GM23338 (cell line): Measurements from ENCODE around the gene WDR47. TPM values are rescaled to one million over a fixed set of nuclear protein-coding genes. Genes with fewer than 3 reads are reported as not detected.
A peak's percentile ranks its signal among the peaks of the same experiment; 100 is the strongest.

Source experiments
- ATAC-seq: fragments of 200-7000 bp; cut with Tn5 transposase; 3 replicates; pipeline ENCODE4 v1.9.1; 2020
- DNase-seq: peaks from one replicate; pipeline ENCODE4 v3.0.0-alpha.2; 2015; ENCODE audit warnings: low spot score
- H2AFZ ChIP-seq: fragments of 200-600 bp; sonication (generic); 2 replicates; pipeline ENCODE4 v1.8.0; 2016; ENCODE audit warnings: antibody characterized with exemption, mild to moderate bottlenecking, moderate library complexity
- H3F3A ChIP-seq: fragments of 200-600 bp; sonication (generic); replicated peaks from 2 replicates; pipeline ENCODE4 v1.8.0; 2017; ENCODE audit warnings: antibody characterized with exemption, mixed run types, low read depth
- H3K27ac ChIP-seq: fragments of 200-600 bp; sonication (generic); 2 replicates; pipeline ENCODE4 v1.6.1; 2016; ENCODE audit warnings: low read depth
- H3K27me3 ChIP-seq: fragments of 200-600 bp; sonication (generic); 2 replicates; pipeline ENCODE4 v1.8.0; 2016; ENCODE audit warnings: mild to moderate bottlenecking, mixed run types, moderate library complexity; ENCODE audit not compliant: insufficient read depth
- H3K36me3 ChIP-seq: fragments of 200-600 bp; sonication (generic); 2 replicates; pipeline ENCODE4 v1.8.0; 2016; ENCODE audit warnings: mild to moderate bottlenecking; ENCODE audit not compliant: insufficient read depth
- H3K4me1 ChIP-seq: fragments of 200-600 bp; sonication (generic); 2 replicates; pipeline ENCODE4 v1.8.0; 2016; ENCODE audit warnings: mild to moderate bottlenecking, moderate library complexity; ENCODE audit not compliant: insufficient read depth
- H3K4me2 ChIP-seq: fragments of 200-600 bp; sonication (generic); 2 replicates; pipeline ENCODE4 v1.7.1; 2017; ENCODE audit warnings: mixed run types
- H3K4me3 ChIP-seq: fragments of 200-600 bp; sonication (generic); 2 replicates; pipeline ENCODE4 v1.6.1; 2016; ENCODE audit warnings: mixed run types
- H3K79me2 ChIP-seq: fragments of 200-600 bp; sonication (generic); replicated peaks from 2 replicates; pipeline ENCODE4 v1.8.0; 2017; ENCODE audit warnings: mild to moderate bottlenecking; ENCODE audit not compliant: insufficient read depth
- H3K9me2 ChIP-seq: fragments of 200-600 bp; sonication (generic); 2 replicates; pipeline ENCODE4 v1.8.0; 2017; ENCODE audit not compliant: insufficient read depth
- H4K20me1 ChIP-seq: fragments of 200-600 bp; sonication (generic); replicated peaks from 2 replicates; pipeline ENCODE4 v1.8.0; 2017; ENCODE audit warnings: mild to moderate bottlenecking; ENCODE audit not compliant: insufficient read depth
- H3K27ac Mint-ChIP-seq: 2 replicates; pipeline ENCODE4 v1.8.0; 2020; ENCODE audit warnings: inconsistent platforms, mild to moderate bottlenecking, moderate library complexity, mixed read lengths
- H3K27me3 Mint-ChIP-seq: 3 replicates; pipeline ENCODE4 v1.8.0; 2022; ENCODE audit warnings: low read depth, mild to moderate bottlenecking, moderate library complexity, mixed read lengths, inconsistent platforms; ENCODE audit not compliant: insufficient read depth, poor library complexity
- H3K36me3 Mint-ChIP-seq: 3 replicates; pipeline ENCODE4 v1.8.0; 2021; ENCODE audit warnings: low read depth, mild to moderate bottlenecking, inconsistent platforms, moderate library complexity, mixed read lengths
- H3K4me1 Mint-ChIP-seq: 3 replicates; pipeline ENCODE4 v1.8.0; 2020; ENCODE audit warnings: mild to moderate bottlenecking, inconsistent platforms, mixed read lengths
- H3K4me3 Mint-ChIP-seq: 3 replicates; pipeline ENCODE4 v1.8.0; 2021; ENCODE audit warnings: moderate library complexity, mild to moderate bottlenecking, inconsistent platforms, mixed read lengths
- H3K9me3 Mint-ChIP-seq: 3 replicates; pipeline ENCODE4 v1.8.0; 2020; ENCODE audit warnings: moderate library complexity, mild to moderate bottlenecking, inconsistent platforms, mixed read lengths
- CREB1 ChIP-seq: fragments of 250-450 bp; sonication (Bioruptor Pico); IDR thresholded peaks from 2 replicates; pipeline ENCODE4 v1.5.0; 2020; ENCODE audit warnings: low read depth, mild to moderate bottlenecking, moderate library complexity
- EZH2 ChIP-seq: fragments of 200-600 bp; sonication (generic); IDR thresholded peaks from one replicate; pipeline ENCODE4 v1.8.0; 2017; ENCODE audit warnings: antibody characterized with exemption, mild to moderate bottlenecking, low read depth; ENCODE audit not compliant: unreplicated experiment
- EZH2phosphoT487 ChIP-seq: fragments of 200-600 bp; sonication (generic); IDR thresholded peaks from one replicate; pipeline ENCODE4 v1.8.1; 2018; ENCODE audit warnings: antibody characterized with exemption; ENCODE audit not compliant: unreplicated experiment
- JUNB ChIP-seq: IDR thresholded peaks from one replicate; pipeline ENCODE4 v1.6.1; 2016; ENCODE audit warnings: antibody characterized with exemption; ENCODE audit not compliant: unreplicated experiment
- NANOG ChIP-seq: IDR thresholded peaks from 2 replicates; pipeline ENCODE4 v1.6.1; 2016; ENCODE audit warnings: antibody characterized with exemption, borderline replicate concordance
- POLR2AphosphoS5 ChIP-seq: IDR thresholded peaks from 2 replicates; pipeline ENCODE4 v1.6.1; 2016; ENCODE audit warnings: antibody characterized with exemption, low read depth
- STAT1 ChIP-seq: IDR thresholded peaks from one replicate; pipeline ENCODE4 v1.6.1; 2016; ENCODE audit warnings: antibody characterized with exemption; ENCODE audit not compliant: unreplicated experiment
- ZNF114 ChIP-seq: fragments of 250-450 bp; sonication (Bioruptor Pico); IDR thresholded peaks from 2 replicates; pipeline ENCODE4 v1.5.0; 2020; ENCODE audit warnings: mild to moderate bottlenecking, moderate library complexity
- long read RNA-seq: library from polyadenylated mRNA; unstranded; transcript quantifications from one replicate; pipeline ENCODE4 v2.0.0, GENCODE V29; 2020; ENCODE audit not compliant: unreplicated experiment
- polyA plus RNA-seq: library from polyadenylated mRNA; unstranded; fragments of >200 nt; fragmentation: Nextera tagmentation; extraction: Ambion mirVana; gene quantifications from 2 replicates; pipeline ENCODE4 v1.2.1, GENCODE V29; 2016
- total RNA-seq: library from RNA; depleted of rRNA; stranded (reverse); fragments of >200 nt; shearing (Covaris generic); gene quantifications from 2 replicates; pipeline ENCODE4 v1.2.3, GENCODE V29; 2014; rRNA removed
- TF ChIP-seq, protein P1 (sequence below), 2 experiments: fragments of 200-600 bp in 1 of 2; sonication (generic) in 1 of 2; conservative IDR thresholded peaks; 2 replicates each; pipeline versions ENCODE4 v1.5.1 to v1.6.1; 2016 to 2017; ENCODE audit warnings: antibody characterized with exemption in 2 of 2, low read depth in 2 of 2, mild to moderate bottlenecking in 2 of 2, moderate library complexity in 1 of 2
- TF ChIP-seq, protein P2 (sequence below): IDR thresholded peaks from 2 replicates; pipeline ENCODE4 v1.6.1; 2016; ENCODE audit warnings: antibody characterized with exemption

WDR47 gene
- total RNA-seq = 5.2 and 9.7 TPM in 2 replicates
- polyA plus RNA-seq = 3.0 and 3.9 TPM in 2 replicates
- long read RNA-seq, partial matches to known transcripts = 1 of 1 reads
- long read RNA-seq, other reads (novel, unspliced or antisense) = 0 of 1 reads

DNA sequence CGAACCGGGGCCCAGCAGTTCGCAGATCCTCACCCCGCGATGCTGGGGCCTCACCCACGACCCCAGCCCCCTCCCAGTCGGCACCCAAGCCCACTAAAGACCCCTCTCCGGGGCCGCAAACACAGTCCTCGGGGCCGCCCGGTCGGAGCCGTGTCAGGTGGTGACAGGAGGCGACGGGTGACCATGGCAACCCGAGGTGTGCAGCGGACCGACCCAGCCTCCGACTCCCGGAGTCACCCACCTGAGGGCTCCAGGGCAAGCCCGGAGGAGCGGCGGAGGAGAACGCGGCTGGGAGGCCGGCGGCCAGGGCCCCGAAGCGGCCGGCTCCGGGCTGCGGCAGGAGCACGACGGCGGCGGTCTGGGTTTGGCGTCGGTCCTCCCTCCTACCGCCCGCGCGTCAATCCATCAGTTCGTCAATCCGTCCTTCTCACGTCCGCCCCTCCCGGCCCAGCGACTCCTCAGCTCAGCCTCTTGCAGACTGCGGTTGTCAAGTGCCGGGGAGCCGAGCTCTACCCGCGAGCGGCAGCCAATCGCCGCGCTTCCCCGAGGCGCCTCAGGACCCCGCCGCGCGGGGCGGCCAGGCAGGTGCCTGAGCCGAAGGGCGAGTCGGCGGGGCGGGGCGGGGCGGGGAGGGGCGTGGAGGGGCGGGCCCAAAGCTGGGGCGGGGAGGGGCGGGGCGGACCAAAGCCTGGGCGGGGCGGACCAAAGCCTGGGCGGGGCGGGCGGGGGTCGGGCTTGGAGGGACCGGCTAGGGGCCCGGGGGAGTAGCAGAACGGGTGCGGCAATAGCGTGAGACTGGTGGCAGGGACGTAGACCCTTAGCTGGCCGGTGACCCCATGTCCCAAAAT lies at the start of gene WDR47:
Gene WDR47, minus strand, starts transcription at position 482 of the 848 bp plus-strand sequence. CDS start 18,590 bp downstream, outside the sequence.
- no peaks in the 10 kb centered on the region for H4K20me1 ChIP-seq
- Mint-ChIP-seq H3K4me1 (peaks cover 14% of the 10 kb centered on the region), H3K4me3 (peak within 1 kb of the TSS; percentile 89), H3K27ac (no peak within 1 kb of the TSS; the same call in 1 of the 2 replicates), H3K27me3 (no peaks in the 10 kb centered on the region), H3K36me3 (no peaks in the 10 kb centered on the region; the same call in 2 of the 3 replicates), H3K9me3 (no peaks in the 10 kb centered on the region)
- TF ChIP-seq, protein P1, sequence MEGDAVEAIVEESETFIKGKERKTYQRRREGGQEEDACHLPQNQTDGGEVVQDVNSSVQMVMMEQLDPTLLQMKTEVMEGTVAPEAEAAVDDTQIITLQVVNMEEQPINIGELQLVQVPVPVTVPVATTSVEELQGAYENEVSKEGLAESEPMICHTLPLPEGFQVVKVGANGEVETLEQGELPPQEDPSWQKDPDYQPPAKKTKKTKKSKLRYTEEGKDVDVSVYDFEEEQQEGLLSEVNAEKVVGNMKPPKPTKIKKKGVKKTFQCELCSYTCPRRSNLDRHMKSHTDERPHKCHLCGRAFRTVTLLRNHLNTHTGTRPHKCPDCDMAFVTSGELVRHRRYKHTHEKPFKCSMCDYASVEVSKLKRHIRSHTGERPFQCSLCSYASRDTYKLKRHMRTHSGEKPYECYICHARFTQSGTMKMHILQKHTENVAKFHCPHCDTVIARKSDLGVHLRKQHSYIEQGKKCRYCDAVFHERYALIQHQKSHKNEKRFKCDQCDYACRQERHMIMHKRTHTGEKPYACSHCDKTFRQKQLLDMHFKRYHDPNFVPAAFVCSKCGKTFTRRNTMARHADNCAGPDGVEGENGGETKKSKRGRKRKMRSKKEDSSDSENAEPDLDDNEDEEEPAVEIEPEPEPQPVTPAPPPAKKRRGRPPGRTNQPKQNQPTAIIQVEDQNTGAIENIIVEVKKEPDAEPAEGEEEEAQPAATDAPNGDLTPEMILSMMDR (conservative IDR thresholded peaks at IDR 0.05; ENCODE audit: low read depth in 2 of 2) = no peak
- TF ChIP-seq ZNF114 (CRISPR knock-in tag) (no peak), JUNB (no peak), NANOG (no peak), POLR2AphosphoS5 (peak; percentile 94)
- H3K79me2 ChIP-seq = peaks cover 31% of the 10 kb centered on the region
- peak within 1 kb of the TSS; percentile 90 for H3K4me2 ChIP-seq
- peak within 1 kb of the TSS; percentile 97 for H3K4me3 ChIP-seq
- H2AFZ ChIP-seq = peak within 1 kb of the TSS; percentile 92
- peaks cover 9% of the 10 kb centered on the region for H3K4me1 ChIP-seq
- no peak within 1 kb of the TSS for H3K27ac ChIP-seq
- no peaks in the 10 kb centered on the region for H3K27me3 ChIP-seq
- DNase-seq (peak; percentile 97), ATAC-seq (peak; percentile 94)
- H3F3A ChIP-seq = peaks cover 6% of the 10 kb centered on the region; the same call in 1 of the 2 replicates
- H3K9me2 ChIP-seq = no peaks in the 10 kb centered on the region
- no peaks in the 10 kb centered on the region for H3K36me3 ChIP-seq

GRCh38 chr1:109091078-109091838 lies 49.4 kb upstream of the WDR47 start:
- ATAC-seq (peak; percentile 65), DNase-seq (peak; percentile 54)
- Mint-ChIP-seq H3K4me3 (peak overlapping the region; percentile 86), H3K36me3 (peaks cover 14% of the 10 kb centered on the region), H3K9me3 (peaks cover 3% of the 10 kb centered on the region; the same call in 1 of the 3 replicates), H3K27me3 (peaks cover 16% of the 10 kb centered on the region), H3K27ac (peak overlapping the region; percentile 96), H3K4me1 (peaks cover 22% of the 10 kb centered on the region)
- Histone ChIP-seq H4K20me1 (no peaks in the 10 kb centered on the region; the same call in 1 of the 2 replicates), H3K4me1 (peaks cover 14% of the 10 kb centered on the region), H3F3A (peaks cover 8% of the 10 kb centered on the region), H3K9me2 (no peaks in the 10 kb centered on the region), H2AFZ (peak overlapping the region; percentile 100), H3K4me3 (peak overlapping the region; percentile 95), H3K4me2 (peak overlapping the region; percentile 94), H3K79me2 (peaks cover 21% of the 10 kb centered on the region), H3K27ac (peak overlapping the region; percentile 82), H3K27me3 (no peaks in the 10 kb centered on the region), H3K36me3 (no peaks in the 10 kb centered on the region)
- no peak for TF ChIP-seq JUNB
- no peak for TF ChIP-seq POLR2AphosphoS5
- TF ChIP-seq, protein P2, sequence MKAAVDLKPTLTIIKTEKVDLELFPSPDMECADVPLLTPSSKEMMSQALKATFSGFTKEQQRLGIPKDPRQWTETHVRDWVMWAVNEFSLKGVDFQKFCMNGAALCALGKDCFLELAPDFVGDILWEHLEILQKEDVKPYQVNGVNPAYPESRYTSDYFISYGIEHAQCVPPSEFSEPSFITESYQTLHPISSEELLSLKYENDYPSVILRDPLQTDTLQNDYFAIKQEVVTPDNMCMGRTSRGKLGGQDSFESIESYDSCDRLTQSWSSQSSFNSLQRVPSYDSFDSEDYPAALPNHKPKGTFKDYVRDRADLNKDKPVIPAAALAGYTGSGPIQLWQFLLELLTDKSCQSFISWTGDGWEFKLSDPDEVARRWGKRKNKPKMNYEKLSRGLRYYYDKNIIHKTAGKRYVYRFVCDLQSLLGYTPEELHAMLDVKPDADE = no peak
- TF ChIP-seq ZNF114 (CRISPR knock-in tag) = no peak
- TF ChIP-seq, protein P1 (conservative IDR thresholded peaks at IDR 0.05; ENCODE audit: low read depth in 2 of 2) = no peak
- TF ChIP-seq STAT1 = no peak
- no peak for TF ChIP-seq EZH2phosphoT487
- no peak for TF ChIP-seq CREB1 (CRISPR knock-in tag)
- no peak for TF ChIP-seq EZH2
